Stimulated activated CD8-positive, alpha-beta memory T cell treated with anti-CD3 and anti-CD28 coated beads, Interleukin-15, amount 100 ng/mL, for 1 hour (primary cell): ENCODE measurements around the gene EXOC2.
"Not testable (repeated sequence)": the region's sequence is repeated elsewhere in the genome, so short reads cannot be mapped to it uniquely, and the experiment has no call there.

Experiments used
- DNase-seq: peaks from one replicate; pipeline ENCODE4 v3.0.0-alpha.2; 2020; ENCODE audit warnings: low read depth

Gene EXOC2

GRCh38 chr6:679282-679681, 13.7 kb downstream of the EXOC2 start:
- no peak for DNase-seq

DNA sequence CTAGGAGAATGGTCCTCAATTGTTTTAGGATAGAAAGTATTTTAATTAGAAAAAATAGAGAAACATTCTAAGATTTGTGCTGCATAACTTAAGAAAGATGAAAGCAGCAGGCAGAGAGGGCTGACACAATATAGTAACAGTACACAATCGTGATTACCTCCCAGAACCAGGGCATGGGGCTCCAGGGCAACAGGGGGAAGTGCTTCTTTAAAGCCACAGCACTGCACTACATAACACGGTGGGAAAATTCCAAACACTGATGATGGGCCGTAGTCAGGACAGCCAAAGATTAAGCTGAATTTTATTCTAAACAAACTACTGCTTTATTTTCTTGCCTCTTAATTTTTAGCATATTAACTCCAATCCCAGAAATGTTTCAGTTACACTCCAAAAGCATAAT, 14.4 kb downstream of the EXOC2 start:
- no peak for DNase-seq

DNA sequence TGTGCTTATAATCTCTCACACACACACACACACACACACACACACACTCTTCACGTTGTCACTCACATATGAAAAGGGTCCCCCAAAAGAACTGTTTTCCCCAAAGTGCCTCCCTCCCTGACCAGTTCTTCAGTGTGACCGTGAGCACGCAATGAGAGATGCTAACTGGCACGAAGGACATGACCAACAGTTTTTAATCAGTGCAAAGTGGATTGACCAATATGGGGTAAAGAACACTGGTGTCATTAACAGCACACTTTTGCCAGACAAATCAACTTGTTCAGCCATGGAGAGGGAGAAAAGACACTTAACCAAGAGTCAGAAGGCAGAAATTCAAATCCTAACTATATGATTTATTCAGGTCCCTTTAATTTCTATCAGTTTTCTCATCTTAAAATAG, 15.0 kb downstream of the EXOC2 start:
- no peak for DNase-seq

DNA sequence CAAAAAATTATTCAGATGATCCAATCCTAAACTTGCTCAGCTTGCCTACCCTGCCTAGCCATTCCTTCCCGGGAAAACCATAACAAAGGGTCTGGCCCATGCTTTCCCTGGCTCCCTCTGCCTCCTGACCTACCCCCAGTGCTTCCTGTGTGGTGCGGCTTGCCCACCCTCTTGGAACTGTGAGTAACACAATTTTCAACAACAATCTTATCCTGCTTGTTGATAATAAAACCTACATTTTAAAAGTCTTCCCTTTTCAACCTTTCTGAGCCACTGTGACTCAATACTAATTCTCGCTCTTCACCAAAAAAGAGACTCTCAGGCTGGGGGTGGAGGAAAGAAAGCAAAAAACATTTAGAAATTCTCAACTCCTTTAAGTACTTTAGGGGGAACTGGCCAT, 18.0 kb downstream of the EXOC2 start:
- DNase-seq, result no peak

GRCh38 chr6:674406-674805, 18.5 kb downstream of the EXOC2 start:
- DNase-seq, result no peak

DNA sequence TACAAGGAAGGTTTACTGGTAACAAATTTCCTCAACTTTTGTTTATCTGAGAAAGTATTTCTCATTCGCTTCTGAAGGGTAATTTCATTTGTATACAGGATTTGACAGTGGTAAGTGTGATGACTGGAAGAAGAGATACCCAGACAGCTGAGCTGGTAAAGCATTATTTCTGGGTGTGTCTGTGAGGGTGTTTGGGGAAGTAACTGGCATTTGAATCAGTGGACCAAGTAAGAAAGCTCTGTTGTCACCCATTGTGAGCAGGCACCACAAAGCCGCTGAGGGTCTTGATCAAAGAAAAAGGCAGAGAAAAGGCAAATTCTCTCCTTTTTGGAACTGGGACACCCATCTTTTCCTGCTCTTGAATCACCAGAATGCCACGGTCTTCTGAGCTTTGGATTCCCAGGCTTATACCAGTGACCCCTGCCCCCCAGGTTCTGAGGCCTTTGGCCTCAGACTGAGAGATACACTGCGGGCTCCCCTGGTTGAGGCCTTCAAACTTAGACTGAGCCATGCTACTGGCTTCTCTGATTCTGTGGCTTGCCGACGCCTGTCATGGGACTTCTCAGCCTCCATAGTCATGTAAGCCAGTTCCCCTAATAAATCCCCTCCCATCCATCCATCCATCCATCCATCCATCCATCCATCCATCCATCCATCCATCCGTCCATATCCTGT, 25.5 kb downstream of the EXOC2 start:
- no peak for DNase-seq

GRCh38 chr6:665403-666267, 27.3 kb downstream of the EXOC2 start:
- no peak for DNase-seq

GRCh38 chr6:663788-664187, 29.2 kb downstream of the EXOC2 start:
- not testable (repeated sequence) for DNase-seq

GRCh38 chr6:659716-660581, 33.0 kb downstream of the EXOC2 start:
- DNase-seq, result no peak

- no peak for DNase-seq
Measured at GRCh38 chr6:658244-658643, 34.7 kb downstream of the EXOC2 start.

- DNase-seq, result no peak
Measured at GRCh38 chr6:657743-658142, 35.2 kb downstream of the EXOC2 start.

DNA sequence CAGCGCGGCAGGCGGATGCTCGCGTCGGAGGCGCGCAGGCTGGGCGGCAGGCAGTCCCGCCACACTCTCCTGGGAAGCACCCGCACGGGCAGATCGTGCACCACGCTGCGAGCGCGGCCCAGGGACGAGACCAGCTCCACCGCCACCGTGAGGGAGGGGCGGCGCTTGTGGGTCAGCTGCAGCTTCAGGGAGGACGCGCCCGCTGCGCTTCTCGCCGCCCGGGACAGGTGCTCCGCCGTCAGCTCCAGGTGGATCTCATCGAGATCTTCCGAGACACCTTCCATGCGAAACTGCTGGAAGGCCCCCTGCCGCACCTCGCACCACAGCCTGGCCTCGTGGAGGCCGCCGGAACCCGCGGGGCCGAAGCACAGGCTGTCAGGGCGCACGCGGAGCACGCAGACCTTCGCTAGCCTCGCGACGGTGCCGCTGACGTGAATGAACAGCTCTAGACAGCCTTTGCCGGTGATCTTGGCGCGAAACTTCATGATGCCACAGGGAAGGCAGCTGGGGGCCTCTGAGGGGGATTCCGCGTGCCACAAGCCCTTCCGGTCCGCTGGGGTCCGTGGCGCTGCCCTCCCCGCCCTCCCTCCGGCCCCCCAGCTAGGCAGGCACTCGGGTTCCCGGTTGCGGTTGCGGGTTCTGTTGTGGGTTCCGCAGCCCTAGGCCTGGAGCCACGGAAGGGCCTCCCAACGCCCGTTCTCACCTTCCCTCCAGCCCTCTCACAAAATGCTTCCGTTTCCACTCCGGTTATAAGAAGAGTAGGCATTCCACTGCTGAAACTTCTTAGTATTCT, 36.3 kb downstream of the EXOC2 start, which contains the start of gene HUS1B:
TSS of gene HUS1B (minus strand) at position 641 of the 793 bp plus-strand sequence. CDS start at position 485, 156 bp downstream.
- DNase-seq, result no peak

DNA sequence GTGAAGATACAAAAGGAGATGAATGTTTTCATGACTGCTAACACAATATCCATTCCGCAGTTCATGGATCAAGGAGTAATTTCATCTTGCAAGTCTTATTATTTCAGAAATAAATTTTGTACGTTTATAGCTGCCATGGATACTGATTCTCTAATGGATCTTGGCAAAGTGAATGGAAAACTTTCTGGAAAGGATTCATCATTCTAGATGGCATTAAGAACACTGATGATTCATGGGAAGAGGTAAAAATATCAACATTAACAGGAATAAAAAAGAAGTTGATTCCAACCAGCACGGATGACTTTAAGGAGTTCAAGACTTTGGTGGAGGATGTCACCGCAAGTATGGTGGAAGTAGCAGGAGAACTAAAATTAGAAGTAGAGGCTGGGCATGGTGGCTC, 38.8 kb downstream of the EXOC2 start:
- no peak for DNase-seq

DNA sequence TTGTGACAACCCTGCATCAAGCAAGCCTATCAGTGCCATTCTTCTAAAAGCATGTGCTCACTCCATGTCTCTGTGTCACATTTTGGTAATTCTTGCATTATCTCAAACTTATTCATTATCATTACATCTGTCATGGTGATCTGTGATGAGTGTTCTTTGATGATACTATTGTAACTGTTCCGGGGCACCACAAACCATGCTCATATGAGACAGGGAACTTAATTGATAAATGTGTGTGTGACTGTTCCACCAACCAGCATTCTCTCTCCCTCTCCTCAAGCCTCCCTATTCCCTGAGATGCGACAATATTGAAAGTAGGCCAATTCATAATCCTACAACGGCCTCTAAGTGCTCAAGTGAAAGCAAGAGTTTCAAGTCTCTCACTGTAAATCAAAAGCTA, 40.1 kb downstream of the EXOC2 start:
- no peak for DNase-seq

DNA sequence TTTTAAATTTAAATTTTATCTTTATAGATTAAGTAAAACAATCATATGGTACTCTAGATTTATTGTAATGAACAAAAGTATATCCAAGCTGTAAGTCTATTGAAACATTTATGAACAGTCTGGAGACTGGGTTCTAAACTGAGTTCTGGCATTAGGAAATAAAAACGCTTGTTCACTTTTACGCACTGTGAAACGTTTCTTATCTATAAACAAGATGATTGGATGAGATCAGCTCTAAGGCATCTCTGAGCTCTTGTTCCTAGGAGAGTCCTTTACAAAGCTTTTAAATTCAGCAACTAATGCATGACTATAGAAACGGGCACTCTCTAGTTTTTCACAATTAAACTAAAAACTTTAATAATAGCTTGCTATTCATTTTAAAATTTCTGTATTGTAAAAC, 42.8 kb downstream of the EXOC2 start:
- no peak for DNase-seq

DNA sequence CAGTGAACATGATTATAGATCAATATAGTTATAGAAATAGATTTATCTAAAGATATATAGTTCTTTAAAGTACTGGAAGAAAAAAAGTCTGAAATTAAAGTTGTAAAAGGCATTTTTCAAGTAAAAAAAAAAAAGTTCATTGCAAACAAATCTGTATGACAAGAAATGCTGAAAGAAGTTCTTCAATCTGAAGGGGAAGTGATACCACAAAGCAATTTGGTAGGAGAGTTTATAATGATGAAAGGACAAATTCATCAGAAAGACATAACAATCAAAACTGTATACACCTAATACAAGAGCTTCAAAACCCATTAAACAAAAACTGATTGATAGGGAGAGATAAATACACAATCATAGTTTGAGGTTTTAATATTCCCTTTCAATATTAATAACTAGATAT, 50.1 kb downstream of the EXOC2 start:
- DNase-seq, result no peak

DNA sequence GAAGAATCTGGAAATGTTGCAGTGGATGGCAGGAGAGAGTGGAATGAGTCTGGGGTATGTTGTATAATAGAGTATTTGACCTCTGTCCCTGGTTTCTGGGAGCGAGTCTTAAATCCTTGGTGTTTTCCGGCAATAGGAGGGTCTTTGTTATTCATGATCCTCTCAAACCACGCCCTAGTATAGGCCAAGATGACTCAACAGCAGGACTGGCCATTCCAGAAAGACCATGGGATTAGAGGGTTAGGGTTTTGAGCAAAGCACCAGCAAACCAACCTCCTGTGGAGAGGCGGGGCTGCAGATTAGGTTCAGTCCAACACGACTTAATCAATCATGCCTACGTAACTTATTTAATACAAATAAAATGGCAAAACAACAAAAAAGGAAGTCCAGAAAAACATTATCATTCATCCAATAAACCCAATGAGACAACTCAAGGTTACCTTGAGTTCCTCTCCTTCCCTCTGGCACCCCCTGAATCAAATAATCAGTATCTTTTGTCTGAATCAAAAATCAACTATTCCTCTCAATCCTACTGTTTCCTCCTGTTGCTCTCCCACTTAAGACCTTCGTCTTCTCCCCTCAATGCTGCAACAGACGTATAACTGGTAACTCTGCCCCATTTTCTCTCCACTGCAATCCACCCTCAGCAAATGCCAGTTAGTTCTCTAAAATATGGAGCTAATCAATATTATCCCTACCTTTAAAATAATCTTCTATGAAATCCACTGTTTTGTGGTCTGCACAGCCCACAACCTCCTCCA, 51.5 kb downstream of the EXOC2 start:
- DNase-seq, result no peak

DNA sequence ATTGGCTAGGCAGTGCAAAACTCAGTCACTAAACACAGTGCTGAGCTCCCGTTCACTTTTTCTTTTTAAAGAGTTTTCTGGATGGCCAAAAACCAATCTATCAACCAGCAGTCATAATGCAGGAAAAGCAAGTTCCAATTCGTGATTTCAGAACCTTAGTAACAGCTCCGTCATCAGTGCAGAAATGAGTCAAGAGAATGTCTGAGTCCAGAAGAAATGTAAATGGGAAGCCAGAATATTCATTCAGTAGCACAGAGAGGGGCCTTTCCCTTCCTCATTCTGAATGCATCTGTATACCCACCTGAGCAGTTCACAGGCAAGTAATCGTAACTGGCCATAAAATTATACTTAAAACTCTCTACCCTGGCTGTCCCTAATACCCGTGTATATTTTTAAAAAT, 56.5 kb downstream of the EXOC2 start:
- DNase-seq, result no peak

- no peak for DNase-seq
Measured at GRCh38 chr6:635233-635632, 57.7 kb downstream of the EXOC2 start.

GRCh38 chr6:633611-634010, 59.3 kb downstream of the EXOC2 start:
- DNase-seq, result no peak

DNA sequence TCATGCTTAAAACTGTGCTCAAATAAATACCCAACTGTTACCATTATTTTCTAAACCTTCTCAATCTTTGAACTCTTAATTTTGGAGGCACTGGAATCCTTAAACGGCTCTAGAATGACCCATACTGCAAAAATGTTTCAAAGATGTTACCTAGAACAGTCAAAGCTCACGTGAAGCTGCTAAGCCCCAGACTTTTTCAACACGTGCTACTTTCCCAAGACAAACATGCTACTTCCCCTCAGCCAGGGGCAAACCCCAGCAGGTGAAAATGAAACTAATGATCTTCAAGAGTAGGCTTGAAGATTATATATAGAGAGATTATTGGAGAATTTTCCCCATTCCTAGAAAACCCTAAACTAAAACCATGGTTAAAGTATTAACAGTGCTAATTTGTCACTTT, 64.2 kb downstream of the EXOC2 start:
- no peak for DNase-seq
